Measurements from ENCODE around the gene MRE11.

The MRE11 gene

GRCh38 chr11:94493281-94494125 is at the start of gene MRE11, which contains the start of gene ANKRD49:
Gene MRE11 (minus strand): TSS chr11:94493844. CDS start chr11:94492801, 1,043 bp downstream.
Gene ANKRD49 (plus strand): TSS chr11:94493984. CDS start chr11:94496694, 2,710 bp downstream.
- Mint-ChIP-seq H3K36me3 (peaks cover 20% of the 10 kb centered on the region), H3K9me3 (no peaks in the 10 kb centered on the region), H3K27ac (peak within 1 kb of the TSS; percentile 97), H3K4me3 (peak within 1 kb of the TSS; percentile 95), H3K4me1 (peaks cover 12% of the 10 kb centered on the region), H3K27me3 (no peaks in the 10 kb centered on the region)
- ATAC-seq (ENCODE audit: low read depth), result peak; percentile 98
- peak; percentile 91 to 97 for DNase-seq (ENCODE audit: low spot score in 2 of 2)

GRCh38 chr11:94539420-94539819 is 45.8 kb upstream of the MRE11 start:
- no peak for DNase-seq (ENCODE audit: low spot score in 2 of 2)
- Mint-ChIP-seq H3K36me3 (peaks cover 2% of the 10 kb centered on the region), H3K27me3 (peaks cover 8% of the 10 kb centered on the region), H3K27ac (no peak overlapping the region), H3K9me3 (no peaks in the 10 kb centered on the region), H3K4me1 (peaks cover 7% of the 10 kb centered on the region), H3K4me3 (no peak overlapping the region)
- ATAC-seq (ENCODE audit: low read depth), result no peak

- Mint-ChIP-seq H3K27ac (no peak overlapping the region), H3K36me3 (no peaks in the 10 kb centered on the region), H3K9me3 (no peaks in the 10 kb centered on the region), H3K4me1 (no peaks in the 10 kb centered on the region), H3K4me3 (no peak overlapping the region), H3K27me3 (peaks cover 13% of the 10 kb centered on the region)
- no peak for DNase-seq (ENCODE audit: low spot score in 2 of 2)
- ATAC-seq (ENCODE audit: low read depth), result no peak
Measured at GRCh38 chr11:94537031-94537600, 43.5 kb upstream of the MRE11 start.

GRCh38 chr11:94536386-94536785 is 42.7 kb upstream of the MRE11 start:
- Mint-ChIP-seq H3K4me3 (no peak overlapping the region), H3K27ac (no peak overlapping the region), H3K27me3 (peaks cover 12% of the 10 kb centered on the region), H3K9me3 (no peaks in the 10 kb centered on the region), H3K36me3 (no peaks in the 10 kb centered on the region), H3K4me1 (no peaks in the 10 kb centered on the region)
- DNase-seq (ENCODE audit: low spot score in 2 of 2) (no peak), ATAC-seq (ENCODE audit: low read depth) (no peak)

- H3K4me3 Mint-ChIP-seq, result no peak overlapping the region
- no peaks in the 10 kb centered on the region for H3K36me3 Mint-ChIP-seq
- no peaks in the 10 kb centered on the region for H3K4me1 Mint-ChIP-seq
- H3K27me3 Mint-ChIP-seq, result peaks cover 14% of the 10 kb centered on the region
- H3K9me3 Mint-ChIP-seq, result no peaks in the 10 kb centered on the region
- ATAC-seq (ENCODE audit: low read depth) (no peak), DNase-seq (ENCODE audit: low spot score in 2 of 2) (no peak)
- no peak overlapping the region for H3K27ac Mint-ChIP-seq
Measured at GRCh38 chr11:94533696-94534630, 40.3 kb upstream of the MRE11 start.

GRCh38 chr11:94533206-94533605 is 39.6 kb upstream of the MRE11 start:
- Mint-ChIP-seq H3K36me3 (no peaks in the 10 kb centered on the region), H3K4me3 (no peak overlapping the region), H3K9me3 (no peaks in the 10 kb centered on the region), H3K4me1 (no peaks in the 10 kb centered on the region), H3K27me3 (peaks cover 13% of the 10 kb centered on the region), H3K27ac (no peak overlapping the region)
- no peak for DNase-seq (ENCODE audit: low spot score in 2 of 2)
- ATAC-seq (ENCODE audit: low read depth), result no peak

- H3K27ac Mint-ChIP-seq, result no peak overlapping the region
- no peak for ATAC-seq (ENCODE audit: low read depth)
- peaks cover 14% of the 10 kb centered on the region for H3K27me3 Mint-ChIP-seq
- H3K36me3 Mint-ChIP-seq, result no peaks in the 10 kb centered on the region
- H3K9me3 Mint-ChIP-seq, result no peaks in the 10 kb centered on the region
- no peak overlapping the region for H3K4me3 Mint-ChIP-seq
- DNase-seq (ENCODE audit: low spot score in 2 of 2), result no peak
- H3K4me1 Mint-ChIP-seq, result no peaks in the 10 kb centered on the region
Measured at GRCh38 chr11:94532211-94532610, 38.6 kb upstream of the MRE11 start.

GRCh38 chr11:94528551-94528950 is 34.9 kb upstream of the MRE11 start:
- H3K9me3 Mint-ChIP-seq, result no peaks in the 10 kb centered on the region
- H3K27ac Mint-ChIP-seq, result no peak overlapping the region
- H3K27me3 Mint-ChIP-seq, result peaks cover 4% of the 10 kb centered on the region
- no peaks in the 10 kb centered on the region for H3K4me1 Mint-ChIP-seq
- H3K4me3 Mint-ChIP-seq, result no peak overlapping the region
- ATAC-seq (ENCODE audit: low read depth) (no peak), DNase-seq (ENCODE audit: low spot score in 2 of 2) (no peak)
- H3K36me3 Mint-ChIP-seq, result no peaks in the 10 kb centered on the region

- H3K27ac Mint-ChIP-seq, result no peak overlapping the region
- H3K4me3 Mint-ChIP-seq, result no peak overlapping the region
- no peaks in the 10 kb centered on the region for H3K9me3 Mint-ChIP-seq
- DNase-seq (ENCODE audit: low spot score in 2 of 2) (no peak), ATAC-seq (ENCODE audit: low read depth) (no peak)
- H3K27me3 Mint-ChIP-seq, result peaks cover 4% of the 10 kb centered on the region
- no peaks in the 10 kb centered on the region for H3K36me3 Mint-ChIP-seq
- H3K4me1 Mint-ChIP-seq, result no peaks in the 10 kb centered on the region
Measured at GRCh38 chr11:94526645-94527438, 33.2 kb upstream of the MRE11 start.

- no peaks in the 10 kb centered on the region for H3K9me3 Mint-ChIP-seq
- H3K4me1 Mint-ChIP-seq, result no peaks in the 10 kb centered on the region
- H3K27ac Mint-ChIP-seq, result no peak overlapping the region
- no peak overlapping the region for H3K4me3 Mint-ChIP-seq
- no peak for DNase-seq (ENCODE audit: low spot score in 2 of 2)
- H3K36me3 Mint-ChIP-seq, result no peaks in the 10 kb centered on the region
- peaks cover 4% of the 10 kb centered on the region for H3K27me3 Mint-ChIP-seq
- ATAC-seq (ENCODE audit: low read depth), result no peak
Measured at GRCh38 chr11:94525546-94526324, 32.1 kb upstream of the MRE11 start.

- no peaks in the 10 kb centered on the region for H3K36me3 Mint-ChIP-seq
Measured at GRCh38 chr11:94524341-94524740, 30.7 kb upstream of the MRE11 start.

GRCh38 chr11:94521684-94522083 is 28.0 kb upstream of the MRE11 start:
- no peaks in the 10 kb centered on the region for H3K4me1 Mint-ChIP-seq
- H3K27me3 Mint-ChIP-seq, result no peaks in the 10 kb centered on the region
- peak; percentile 43 for ATAC-seq (ENCODE audit: low read depth)
- no peak overlapping the region for H3K27ac Mint-ChIP-seq
- no peak overlapping the region for H3K4me3 Mint-ChIP-seq
- no peak for DNase-seq (ENCODE audit: low spot score in 2 of 2)
- H3K36me3 Mint-ChIP-seq, result no peaks in the 10 kb centered on the region
- H3K9me3 Mint-ChIP-seq, result no peaks in the 10 kb centered on the region

More at GRCh38 chr11:94524341-94524740, 30.7 kb upstream of the MRE11 start:
- Mint-ChIP-seq H3K4me3 (no peak overlapping the region), H3K9me3 (no peaks in the 10 kb centered on the region), H3K27ac (no peak overlapping the region), H3K4me1 (no peaks in the 10 kb centered on the region), H3K27me3 (peaks cover 2% of the 10 kb centered on the region)
- ATAC-seq (ENCODE audit: low read depth) (no peak), DNase-seq (ENCODE audit: low spot score in 2 of 2) (no peak)
